ENCODE measurements around the gene ADAT2. TPM values are rescaled to one million over a fixed set of nuclear protein-coding genes. Genes with fewer than 3 reads are reported as not detected.

The ADAT2 gene
- total and polyA plus RNA-seq, 2 of the 8 experiments (the other 6 are each of a cell fraction or from before 2014, with no cell fraction given): 4.3 to 11.8 TPM

GRCh38 chr6:143457563-143458359, 7.3 kb upstream of the ADAT2 start:
- WGBS, 2 experiments (ENCODE audit: extremely low coverage in 1 of 2, insufficient coverage in 1 of 2, insufficient read length in 1 of 2, insufficient replicate concordance in 2 of 2, low coverage in 1 of 2, low lambda C conversion rate in 2 of 2, missing lambda C conversion rate in 1 of 2): 69% methylated on average over 2 of the region's 2 CpGs; no CpG with 5 or more reads in 1 of the 2 experiments
- POLR2A ChIA-PET (ENCODE audit: partially characterized antibody): interaction anchor here (1.0 kb wide), 1 partner anchor 49 kb away, joined by 3 read pairs; no protein-coding TSS in a partner anchor
- Histone ChIP-seq H4K8ac (ENCODE audit: extremely low read depth, insufficient read depth, low read length) (no peak overlapping the region), H3K79me2 (ENCODE audit: control insufficient read depth in 1 of 2, insufficient read depth in 2 of 2, low read length in 2 of 2) (no peaks in the 10 kb centered on the region), H3K4ac (replicated peaks; ENCODE audit: insufficient read length, low read depth, low read length) (no peak overlapping the region), H2BK15ac (ENCODE audit: low read length) (no peak overlapping the region), H3K9me3 (ENCODE audit: insufficient read depth in 2 of 2, low read depth in 1 of 2, low read length in 1 of 2) (no peaks in the 10 kb centered on the region), H2BK12ac (ENCODE audit: low read depth, low read length) (no peak overlapping the region), H3K18ac (ENCODE audit: extremely low read depth, low read length) (no peak overlapping the region), H2BK120ac (replicated peaks; ENCODE audit: low read depth, low read length) (no peak overlapping the region), H3K14ac (ENCODE audit: insufficient read length) (no peak overlapping the region), H4K91ac (replicated peaks; ENCODE audit: insufficient read length, low read length) (no peak overlapping the region), H2BK20ac (ENCODE audit: low read length) (no peak overlapping the region), H4K5ac (ENCODE audit: insufficient read length, low read depth, low read length) (no peak overlapping the region), H2AFZ (ENCODE audit: low read length) (no peak overlapping the region), H2BK5ac (ENCODE audit: low read depth, low read length) (no peak overlapping the region), H3K4me3 (ENCODE audit: extremely low read depth in 1 of 4, insufficient read depth in 2 of 4, low read depth in 3 of 4, low read length in 4 of 4) (no peak overlapping the region), H3K36me3 (ENCODE audit: control insufficient read depth in 2 of 4, insufficient read depth in 4 of 4, low read length in 3 of 4) (no peaks in the 10 kb centered on the region; a peak in 1 of 8 replicates), H3K4me2 (ENCODE audit: insufficient read depth in 1 of 2, low read depth in 2 of 2, low read length in 2 of 2) (no peak overlapping the region), H3K4me1 (replicated peaks in 1 of 4; ENCODE audit: control insufficient read depth in 3 of 4, insufficient read depth in 4 of 4, low read length in 3 of 4) (no peaks in the 10 kb centered on the region), H3K9ac (replicated peaks in 1 of 4; ENCODE audit: extremely low read depth in 1 of 4, low read depth in 3 of 4, low read length in 3 of 4) (no peak overlapping the region), H3K23ac (ENCODE audit: insufficient read length) (no peak overlapping the region), H2AK5ac (ENCODE audit: low read depth, low read length) (no peak overlapping the region), H3K23me2 (ENCODE audit: low read depth, low read length) (no peaks in the 10 kb centered on the region), H4K20me1 (replicated peaks in 1 of 2; ENCODE audit: control insufficient read depth in 1 of 2, insufficient read depth in 2 of 2, low read length in 2 of 2) (no peaks in the 10 kb centered on the region), H3K79me1 (ENCODE audit: low read depth, low read length) (no peaks in the 10 kb centered on the region; the same call in 1 of the 2 replicates), H3K27ac (ENCODE audit: low read depth, low read length) (no peak overlapping the region), H3K56ac (replicated peaks; ENCODE audit: insufficient read length, low read depth, low read length) (no peak overlapping the region), H3K27me3 (replicated peaks in 1 of 4; ENCODE audit: control insufficient read depth in 3 of 4, extremely low read depth in 1 of 4, insufficient read depth in 3 of 4, low read length in 3 of 4) (no peaks in the 10 kb centered on the region)
- CTCF ChIA-PET (ENCODE audit: partially characterized antibody): interaction anchor here (0.6 kb wide), 1 partner anchor 225 kb away, joined by 3 read pairs; no protein-coding TSS in a partner anchor
- FAIRE-seq (no peak), DNase-seq (ENCODE audit: low read depth in 1 of 2, low spot score in 2 of 2) (no peak)
